HepG2 (cell line): ENCODE data around the gene MCM6. TPM values are rescaled to one million over a fixed set of nuclear protein-coding genes. Genes with fewer than 3 reads are reported as not detected.

Experiments used
- ATAC-seq: fragments of 200-7000 bp; cut with Tn5 transposase; 3 replicates; pipeline ENCODE4 v1.9.1; 2020; ENCODE audit warnings: mild to moderate bottlenecking, moderate library complexity
- BruUV-seq: library from RNA; stranded (reverse); fragments of 400-500 nt; replicated peaks from 2 replicates; lab custom pipeline; 2021; lab: Mats Ljungman, UMichigan
- CTCF ChIA-PET: fragments of 300-600 bp; formaldehyde crosslinking; extraction: SDS; loops from one replicate; lab custom pipeline; 2021; ENCODE audit warnings: low total read pairs, inconsistent platforms, low intra/inter-chr PET ratio; lab: Yijun Ruan, JAX
- POLR2A ChIA-PET: fragments of 350-600 bp; sonication (Branson Sonifier 250); formaldehyde crosslinking; loops from one replicate; lab custom pipeline; 2020; ENCODE audit warnings: antibody characterized with exemption, inconsistent platforms; lab: Yijun Ruan, JAX
- DNase-seq: peaks from one replicate; pipeline ENCODE4 v3.0.0-alpha.2; 2015; ENCODE audit warnings: low spot score
- FAIRE-seq: peaks from 3 replicates; lab custom pipeline; 2011; peaks lifted over from hg19 to GRCh38; lab: Jason Lieb, UNC
- H2AFZ ChIP-seq: one replicate; pipeline ENCODE4 v1.6.1; 2011; ENCODE audit warnings: low read length, inconsistent platforms
- H3K27ac ChIP-seq: fragments of 300-600 bp; 3 replicates; pipeline ENCODE4 v1.8.0; 2011; ENCODE audit warnings: mixed run types, mild to moderate bottlenecking, mixed read lengths, low read length, inconsistent platforms; ENCODE audit not compliant: insufficient read depth; ENCODE audit errors: extremely low read length
- H3K27me3 ChIP-seq, 2 experiments: fragments of 200-600 bp in 1 of 2; 2 replicates in 1 of 2; 3 replicates in 1 of 2; pipeline versions ENCODE4 v1.6.0 to v1.8.0; 2011; ENCODE audit warnings: low read length in 2 of 2, mild to moderate bottlenecking in 2 of 2, moderate library complexity in 2 of 2, inconsistent platforms in 1 of 2; ENCODE audit not compliant: insufficient read depth in 2 of 2, control insufficient read depth in 1 of 2
- H3K36me3 ChIP-seq, 2 experiments: fragments of 200-600 bp in 1 of 2; replicated peaks in 1 of 2; 2 replicates in 1 of 2; 3 replicates in 1 of 2; pipeline versions ENCODE4 v1.5.1 to v1.8.0; 2011; ENCODE audit warnings: low read length in 2 of 2, inconsistent platforms in 1 of 2; ENCODE audit not compliant: insufficient read depth in 2 of 2, control insufficient read depth in 1 of 2
- H3K4me1 ChIP-seq: 2 replicates; pipeline ENCODE4 v1.5.1; 2012; ENCODE audit warnings: low read length, inconsistent platforms; ENCODE audit not compliant: insufficient read depth
- H3K4me2 ChIP-seq: 2 replicates; pipeline ENCODE4 v1.6.0; 2011; ENCODE audit warnings: low read depth, low read length, inconsistent platforms
- H3K4me3 ChIP-seq, 3 experiments: fragments of 200-600 bp in 1 of 3; sonication (generic), shearing (Covaris generic) in 1 of 3; replicated peaks in 1 of 3; 2 replicates each; pipeline ENCODE4 v1.5.1; 2011 to 2016; ENCODE audit warnings: low read length in 3 of 3, inconsistent platforms in 2 of 3, low read depth in 2 of 3, mild to moderate bottlenecking in 2 of 3, control low read depth in 1 of 3, mixed read lengths in 1 of 3; ENCODE audit not compliant: insufficient read depth in 1 of 3
- H3K79me2 ChIP-seq: one replicate; pipeline ENCODE4 v1.6.1; 2011; ENCODE audit warnings: low read length, inconsistent platforms; ENCODE audit not compliant: insufficient read depth
- H3K9ac ChIP-seq: 2 replicates; pipeline ENCODE4 v1.6.0; 2011; ENCODE audit warnings: mild to moderate bottlenecking, low read depth, low read length, inconsistent platforms; ENCODE audit not compliant: insufficient read depth
- H3K9me3 ChIP-seq: 2 replicates; pipeline ENCODE4 v1.5.1; 2012; ENCODE audit warnings: mild to moderate bottlenecking, low read length
- H4K20me1 ChIP-seq: 2 replicates; pipeline ENCODE4 v1.6.0; 2011; ENCODE audit warnings: inconsistent platforms, mild to moderate bottlenecking, low read length, moderate library complexity; ENCODE audit not compliant: insufficient read depth
- ATF7-NPFF ChIP-seq: sonication (generic); formaldehyde crosslinking; IDR thresholded peaks from 2 replicates; pipeline ENCODE4 v1.8.1; 2023; ENCODE audit warnings: mild to moderate bottlenecking, low read depth, missing genetic modification reagents, moderate library complexity
- DBP ChIP-seq: sonication (generic); formaldehyde crosslinking; IDR thresholded peaks from 2 replicates; pipeline ENCODE4 v1.4.0; 2020; ENCODE audit warnings: missing genetic modification reagents; ENCODE audit errors: not compliant biosample characterization
- JUND ChIP-seq: sonication (generic); formaldehyde crosslinking; IDR thresholded peaks from 2 replicates; pipeline ENCODE4 v1.8.0; 2022; ENCODE audit warnings: mild to moderate bottlenecking, missing genetic modification reagents
- NFE2L1 ChIP-seq: sonication (generic); formaldehyde crosslinking; IDR thresholded peaks from 2 replicates; pipeline ENCODE4 v1.4.0; 2020; ENCODE audit warnings: missing genetic modification reagents, mild to moderate bottlenecking, borderline replicate concordance
- THRA ChIP-seq: sonication (generic); formaldehyde crosslinking; IDR thresholded peaks from 2 replicates; pipeline ENCODE4 v1.4.0; 2020; ENCODE audit warnings: missing genetic modification reagents, borderline replicate concordance
- ZNF510 ChIP-seq: sonication (generic); formaldehyde crosslinking; IDR thresholded peaks from 2 replicates; pipeline ENCODE4 v1.4.0; 2020; ENCODE audit warnings: low read depth, mild to moderate bottlenecking, missing genetic modification reagents
- ZNF746 ChIP-seq: sonication (generic); formaldehyde crosslinking; IDR thresholded peaks from 2 replicates; pipeline ENCODE4 v1.8.0; 2022; ENCODE audit warnings: mild to moderate bottlenecking, missing genetic modification reagents
- WGBS: methylation state at CpG from one replicate; pipeline ENCODE4 v1.1.6; 2017; ENCODE audit warnings: low lambda C conversion rate; 5-methylcytosine and 5-hydroxymethylcytosine counted together
- in situ Hi-C: cut with HindIII; loops from 2 replicates; pipeline ENCODE4 v1.10.0; 2017; ENCODE audit warnings: low pct_unique_long_range_greater_than_20kb; ENCODE audit not compliant: extremely low pct_ligation_motif_present
- intact Hi-C: fragments of 100-400 bp; cut with micrococcal nuclease; formaldehyde crosslinking; loops from one replicate; pipeline ENCODE4 v1.10.0; 2022; ENCODE audit not compliant: unreplicated experiment
- polyA plus RNA-seq, 8 experiments: library from polyadenylated mRNA; depleted of rRNA in 3 of 8; stranded (reverse) in 7 of 8; unstranded in 1 of 8; fragments of >200 nt; fragmentation: Illumina TruSeq in 4 of 8; extraction: Trizol in 4 of 8; gene quantifications; 2 replicates each; pipeline versions ENCODE4 v1.2.1 to v1.2.3, GENCODE V29; 2011 to 2016; ENCODE audit warnings: low read depth in 4 of 8, missing spikeins in 1 of 8, mixed read lengths in 1 of 8; ENCODE audit not compliant: insufficient read depth in 1 of 8
- total RNA-seq, 5 experiments: library from RNA; depleted of rRNA; stranded (reverse); fragments of >200 nt; fragmentation: Illumina TruSeq; extraction: Trizol; gene quantifications; 2 replicates each; pipeline ENCODE4 v1.2.3, GENCODE V29; 2016; ENCODE audit warnings: low read depth in 1 of 5

MCM6 gene
- total and polyA plus RNA-seq, 2 of the 13 experiments (the other 11 are each of a cell fraction or from before 2014, with no cell fraction given) = 9.7 to 18.7 TPM

GRCh38 chr2:135876066-135876711 lies at the start of gene MCM6 (continued):
- TF ChIP-seq THRA (CRISPR knock-in tag) = no peak

GRCh38 chr2:135925571-135925970 lies 49.3 kb upstream of the MCM6 start:
- TF ChIP-seq NFE2L1 (no peak), ATF7-NPFF (CRISPR knock-in tag) (no peak), ZNF510 (CRISPR knock-in tag) (no peak), ZNF746 (CRISPR knock-in tag) (no peak), JUND (CRISPR knock-in tag) (no peak), DBP (CRISPR knock-in tag) (no peak)
- Histone ChIP-seq H3K9ac (no peak overlapping the region), H3K36me3 (peaks cover 12 to 65% of the 10 kb centered on the region in 2 experiments), H2AFZ (no peak overlapping the region), H3K4me3 (no peak overlapping the region), H3K27me3 (no peaks in the 10 kb centered on the region), H3K9me3 (no peaks in the 10 kb centered on the region), H3K4me2 (no peak overlapping the region), H3K4me1 (no peaks in the 10 kb centered on the region), H3K79me2 (no peaks in the 10 kb centered on the region), H3K27ac (no peak overlapping the region), H4K20me1 (no peaks in the 10 kb centered on the region)
- intact Hi-C loops (no loop called here), in situ Hi-C loops (no loop called here)
- DNase-seq = no peak
- ChIA-PET POLR2A (no interaction called here), CTCF (no interaction called here)
- no peak for FAIRE-seq
- BruUV-seq = no TSS peak
- 96% methylated on average over 2 of the region's 2 CpGs for WGBS
- no peak for ATAC-seq
